Measurements from ENCODE around the gene CCDC192.

The CCDC192 gene

DNA sequence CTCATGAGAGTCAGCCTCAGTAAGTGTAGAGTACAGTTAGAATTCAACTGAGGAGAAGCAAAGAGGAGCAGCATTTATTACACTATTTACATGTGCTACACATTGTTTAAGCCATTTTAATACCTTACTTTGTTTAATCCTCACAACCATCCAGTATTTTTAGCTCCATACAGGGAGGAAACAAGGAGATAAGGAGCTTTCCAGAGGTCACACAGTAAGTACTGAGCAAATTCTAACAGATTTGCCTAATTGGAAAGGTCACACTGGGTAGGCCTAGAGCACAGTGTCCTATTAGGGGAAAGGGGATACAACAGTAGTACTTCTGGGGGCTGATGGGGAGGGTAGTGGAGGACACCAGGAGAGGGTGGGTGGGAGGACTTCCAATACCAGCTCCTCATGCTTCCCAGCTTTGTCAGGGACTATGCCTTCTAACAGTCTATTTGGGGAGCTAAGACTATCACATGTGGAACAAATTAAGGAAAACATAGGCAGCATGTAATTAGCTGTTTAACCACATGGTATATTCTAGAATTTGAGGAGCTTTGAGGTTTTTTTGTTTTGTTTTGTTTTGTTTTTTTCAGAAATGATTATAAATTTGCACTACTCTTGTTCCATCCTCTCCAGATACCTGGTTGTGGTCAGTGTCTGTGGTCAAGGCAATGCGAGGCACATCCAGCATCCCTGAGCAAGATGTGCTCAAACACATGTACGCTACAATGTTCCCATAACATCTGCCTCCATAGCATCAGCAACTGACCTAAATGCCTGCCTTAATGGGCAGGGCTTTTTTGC, 284.4 kb downstream of the CCDC192 start:
- Histone ChIP-seq H3K9ac (ENCODE audit: low read length) (no peak overlapping the region), H3K9me3 (ENCODE audit: control insufficient read depth, low read length) (no peaks in the 10 kb centered on the region), H3K4me3 (ENCODE audit: insufficient read depth in 1 of 2, low read depth in 1 of 2, low read length in 2 of 2) (no peak overlapping the region), H4K8ac (ENCODE audit: low read length) (no peak overlapping the region), H3K27ac (ENCODE audit: low read length, poor library complexity, severe bottlenecking) (peak overlapping the region; percentile 90), H3K79me1 (replicated peaks; ENCODE audit: low read length, poor library complexity, severe bottlenecking) (no peaks in the 10 kb centered on the region), H2AFZ (ENCODE audit: low read depth, low read length) (no peak overlapping the region), H2BK120ac (ENCODE audit: low read depth, low read length) (no peak overlapping the region), H3K4me1 (ENCODE audit: control insufficient read depth, insufficient read depth, low read depth, low read length) (peaks cover 2% of the 10 kb centered on the region), H3K4ac (ENCODE audit: low read depth in 1 of 2, low read length in 2 of 2) (no peak overlapping the region), H2AK5ac (ENCODE audit: low read length, severe bottlenecking) (peak overlapping the region; percentile 8), H4K91ac (ENCODE audit: low read length) (no peak overlapping the region), H3K27me3 (ENCODE audit: control insufficient read depth in 1 of 2, insufficient read depth in 1 of 2, low read length in 2 of 2) (no peaks in the 10 kb centered on the region), H3K36me3 (ENCODE audit: control insufficient read depth in 1 of 2, insufficient read depth in 2 of 2, low read depth in 1 of 2, low read length in 2 of 2) (no peaks in the 10 kb centered on the region), H2BK12ac (ENCODE audit: low read length in 2 of 2) (peak overlapping the region in 1 of 2 experiments; percentile 2), H3K23ac (ENCODE audit: low read length in 2 of 2) (no peak overlapping the region), H3K18ac (ENCODE audit: low read depth in 1 of 2, low read length in 2 of 2) (peak overlapping the region in 1 of 2 experiments; percentile 55), H2BK15ac (ENCODE audit: low read depth, poor library complexity, severe bottlenecking) (peak overlapping the region; percentile 73), H3K14ac (ENCODE audit: low read length in 2 of 2) (no peak overlapping the region), H2BK5ac (ENCODE audit: low read depth, low read length, poor library complexity, severe bottlenecking) (no peak overlapping the region), H3K4me2 (ENCODE audit: low read length, poor library complexity, severe bottlenecking) (no peak overlapping the region)
- no peak for DNase-seq
- 48% methylated on average over 2 of the region's 2 CpGs for WGBS

DNA sequence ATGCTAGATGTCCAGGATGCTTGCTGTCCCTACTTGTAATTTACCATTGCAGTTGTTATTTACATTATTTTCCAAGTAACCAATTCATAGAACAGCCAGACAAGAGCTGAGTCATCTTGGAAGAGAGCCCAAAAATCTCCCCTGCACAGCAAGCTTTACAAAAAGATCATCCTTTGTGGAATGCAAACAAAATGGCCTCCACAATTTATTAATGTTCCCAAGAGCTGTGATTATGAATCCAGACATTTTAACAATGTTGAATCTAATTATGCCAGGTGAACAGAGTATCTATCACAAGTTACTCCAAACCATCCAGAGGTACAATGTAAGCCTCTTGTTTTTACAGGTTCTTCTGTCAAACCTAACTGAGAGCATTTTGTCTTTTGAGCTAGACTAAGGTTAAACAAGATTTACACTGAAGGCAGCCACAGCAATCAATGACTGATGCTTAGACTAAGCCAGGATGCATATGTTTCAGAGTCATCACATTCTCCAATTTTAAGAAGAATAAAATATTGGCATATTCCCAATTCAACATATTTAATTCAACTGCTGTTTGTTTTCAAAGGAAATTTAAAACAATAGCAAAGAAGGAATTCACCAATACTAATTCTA, 285.1 kb downstream of the CCDC192 start:
- Histone ChIP-seq H3K27me3 (ENCODE audit: control insufficient read depth in 1 of 2, insufficient read depth in 1 of 2, low read length in 2 of 2) (no peaks in the 10 kb centered on the region), H3K9ac (ENCODE audit: low read length) (no peak overlapping the region), H3K14ac (ENCODE audit: low read length in 2 of 2) (no peak overlapping the region), H3K4me1 (ENCODE audit: control insufficient read depth, insufficient read depth, low read depth, low read length) (peaks cover 2% of the 10 kb centered on the region), H3K79me1 (replicated peaks; ENCODE audit: low read length, poor library complexity, severe bottlenecking) (no peaks in the 10 kb centered on the region), H2BK15ac (ENCODE audit: low read depth, poor library complexity, severe bottlenecking) (no peak overlapping the region), H2BK12ac (ENCODE audit: low read length in 2 of 2) (no peak overlapping the region), H2AFZ (ENCODE audit: low read depth, low read length) (no peak overlapping the region), H3K23ac (ENCODE audit: low read length in 2 of 2) (no peak overlapping the region), H3K36me3 (ENCODE audit: control insufficient read depth in 1 of 2, insufficient read depth in 2 of 2, low read depth in 1 of 2, low read length in 2 of 2) (no peaks in the 10 kb centered on the region), H3K18ac (ENCODE audit: low read depth in 1 of 2, low read length in 2 of 2) (no peak overlapping the region), H3K4me2 (ENCODE audit: low read length, poor library complexity, severe bottlenecking) (no peak overlapping the region), H3K9me3 (ENCODE audit: control insufficient read depth, low read length) (no peaks in the 10 kb centered on the region), H4K91ac (ENCODE audit: low read length) (no peak overlapping the region), H3K27ac (ENCODE audit: low read length, poor library complexity, severe bottlenecking) (peak overlapping the region; percentile 90), H2BK5ac (ENCODE audit: low read depth, low read length, poor library complexity, severe bottlenecking) (no peak overlapping the region), H2AK5ac (ENCODE audit: low read length, severe bottlenecking) (no peak overlapping the region), H4K8ac (ENCODE audit: low read length) (no peak overlapping the region), H2BK120ac (ENCODE audit: low read depth, low read length) (no peak overlapping the region), H3K4me3 (ENCODE audit: insufficient read depth in 1 of 2, low read depth in 1 of 2, low read length in 2 of 2) (no peak overlapping the region), H3K4ac (ENCODE audit: low read depth in 1 of 2, low read length in 2 of 2) (no peak overlapping the region)
- DNase-seq: peak; percentile 89

All from mesenchymal stem cell (in vitro differentiated cells and primary cell).